Endothelial cell of umbilical vein (primary cell): ENCODE results near the gene CUTA.

Experiments
- EZH2 ChIP-seq: IDR thresholded peaks from 2 replicates; pipeline ENCODE4 v1.6.1; 2012; ENCODE audit warnings: borderline replicate concordance, low read depth, mild to moderate bottlenecking, moderate library complexity, low read length, inconsistent platforms; ENCODE audit not compliant: severe bottlenecking
- JUN ChIP-seq: IDR thresholded peaks from 2 replicates; pipeline ENCODE4 v1.6.1; 2011; ENCODE audit warnings: borderline replicate concordance, low read depth; ENCODE audit not compliant: insufficient read length, insufficient read depth
- POLR2A ChIP-seq: IDR thresholded peaks from 2 replicates; pipeline ENCODE4 v1.6.1; 2012; ENCODE audit warnings: low read depth, mild to moderate bottlenecking, control low read depth, low read length
- POLR2AphosphoS5 ChIP-seq: IDR thresholded peaks from 2 replicates; pipeline ENCODE4 v1.6.1; 2012; ENCODE audit warnings: low read depth, mild to moderate bottlenecking, control low read depth, low read length, moderate library complexity; ENCODE audit not compliant: insufficient read depth
- TF ChIP-seq, protein P1 (sequence below), 2 donors: IDR thresholded peaks; 1 replicate in 1 of 2; 2 replicates in 1 of 2; pipeline ENCODE4 v1.5.1; 2011; ENCODE audit warnings: low read length in 2 of 2, mild to moderate bottlenecking in 2 of 2, moderate library complexity in 2 of 2, control low read depth in 1 of 2, inconsistent platforms in 1 of 2, low read depth in 1 of 2; ENCODE audit not compliant: insufficient read depth in 1 of 2; ENCODE audit errors: extremely low read depth in 1 of 2

DNA sequence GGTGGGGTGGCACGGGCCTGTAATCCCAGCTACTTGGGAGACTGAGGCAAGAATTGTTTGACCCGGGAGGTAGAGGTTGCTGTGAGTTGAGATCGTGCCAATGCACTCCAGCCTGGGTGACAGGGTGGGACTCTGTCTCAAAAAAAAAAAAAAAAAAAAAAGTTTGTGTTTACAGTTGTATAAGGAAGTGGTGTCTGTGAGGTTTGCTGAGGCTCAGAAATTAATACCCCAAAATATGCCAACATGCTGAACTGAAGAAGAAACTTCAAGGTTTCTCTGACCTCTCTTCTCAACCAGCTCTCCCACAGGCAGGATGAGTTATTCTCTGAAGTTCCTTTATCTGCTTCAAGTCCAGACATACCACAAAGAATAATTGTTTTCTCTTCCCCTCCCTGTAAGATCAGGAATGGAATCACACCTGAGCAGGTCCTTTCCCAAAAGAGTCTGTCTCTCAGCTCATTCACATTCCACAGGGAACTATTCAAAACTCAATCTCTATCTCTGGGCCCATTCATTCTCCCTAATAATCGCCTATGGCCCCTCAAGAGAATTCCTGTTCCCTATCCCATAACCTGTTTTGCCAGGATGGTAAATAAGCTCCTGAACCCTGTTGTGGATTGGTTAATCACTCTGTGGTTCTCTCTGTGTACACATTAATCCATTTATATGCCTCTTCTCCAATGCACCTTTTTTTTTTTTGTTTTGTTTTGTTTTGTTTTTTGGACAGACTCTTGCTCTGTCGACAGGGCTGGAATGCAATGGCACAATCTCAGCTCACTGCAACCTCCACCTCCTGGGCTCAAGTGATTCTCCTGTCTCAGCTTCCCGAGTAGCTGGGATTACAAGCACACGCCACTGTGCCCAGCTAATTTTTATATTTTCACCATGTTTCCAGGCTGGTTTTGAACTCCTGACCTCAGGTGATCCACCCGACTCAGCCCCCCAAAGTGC is 43.7 kb downstream of the CUTA start:
- TF ChIP-seq, protein P1, sequence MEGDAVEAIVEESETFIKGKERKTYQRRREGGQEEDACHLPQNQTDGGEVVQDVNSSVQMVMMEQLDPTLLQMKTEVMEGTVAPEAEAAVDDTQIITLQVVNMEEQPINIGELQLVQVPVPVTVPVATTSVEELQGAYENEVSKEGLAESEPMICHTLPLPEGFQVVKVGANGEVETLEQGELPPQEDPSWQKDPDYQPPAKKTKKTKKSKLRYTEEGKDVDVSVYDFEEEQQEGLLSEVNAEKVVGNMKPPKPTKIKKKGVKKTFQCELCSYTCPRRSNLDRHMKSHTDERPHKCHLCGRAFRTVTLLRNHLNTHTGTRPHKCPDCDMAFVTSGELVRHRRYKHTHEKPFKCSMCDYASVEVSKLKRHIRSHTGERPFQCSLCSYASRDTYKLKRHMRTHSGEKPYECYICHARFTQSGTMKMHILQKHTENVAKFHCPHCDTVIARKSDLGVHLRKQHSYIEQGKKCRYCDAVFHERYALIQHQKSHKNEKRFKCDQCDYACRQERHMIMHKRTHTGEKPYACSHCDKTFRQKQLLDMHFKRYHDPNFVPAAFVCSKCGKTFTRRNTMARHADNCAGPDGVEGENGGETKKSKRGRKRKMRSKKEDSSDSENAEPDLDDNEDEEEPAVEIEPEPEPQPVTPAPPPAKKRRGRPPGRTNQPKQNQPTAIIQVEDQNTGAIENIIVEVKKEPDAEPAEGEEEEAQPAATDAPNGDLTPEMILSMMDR (IDR thresholded peaks at IDR 0.05; ENCODE audit: extremely low read depth in 1 of 2, insufficient read depth in 1 of 2, low read depth in 1 of 2, low read length in 2 of 2): no peak
- TF ChIP-seq EZH2: no peak
- no peak for TF ChIP-seq JUN
- no peak for TF ChIP-seq POLR2AphosphoS5
- no peak for TF ChIP-seq POLR2A
